Muscle of back (tissue), 11 donors: ENCODE results near the gene CDH26. TPM values are rescaled to one million over a fixed set of nuclear protein-coding genes. Genes with fewer than 3 reads are reported as not detected.

Experiments used
- DNase-seq, 3 donors: peaks; one replicate each; pipeline versions ENCODE4 v3.0.0 to v3.0.0-alpha.2; 2013
- polyA plus RNA-seq, 10 donors: library from polyadenylated mRNA; unstranded; fragments of 120-200 nt; gene quantifications; one replicate each; pipeline ENCODE4 v1.2.1, GENCODE V29; 2013; ENCODE audit not compliant: insufficient read length in 10 of 10

CDH26 gene
- polyA plus RNA-seq, 10 donors, result 0.20 to 1.5 (median 0.77) TPM

DNA sequence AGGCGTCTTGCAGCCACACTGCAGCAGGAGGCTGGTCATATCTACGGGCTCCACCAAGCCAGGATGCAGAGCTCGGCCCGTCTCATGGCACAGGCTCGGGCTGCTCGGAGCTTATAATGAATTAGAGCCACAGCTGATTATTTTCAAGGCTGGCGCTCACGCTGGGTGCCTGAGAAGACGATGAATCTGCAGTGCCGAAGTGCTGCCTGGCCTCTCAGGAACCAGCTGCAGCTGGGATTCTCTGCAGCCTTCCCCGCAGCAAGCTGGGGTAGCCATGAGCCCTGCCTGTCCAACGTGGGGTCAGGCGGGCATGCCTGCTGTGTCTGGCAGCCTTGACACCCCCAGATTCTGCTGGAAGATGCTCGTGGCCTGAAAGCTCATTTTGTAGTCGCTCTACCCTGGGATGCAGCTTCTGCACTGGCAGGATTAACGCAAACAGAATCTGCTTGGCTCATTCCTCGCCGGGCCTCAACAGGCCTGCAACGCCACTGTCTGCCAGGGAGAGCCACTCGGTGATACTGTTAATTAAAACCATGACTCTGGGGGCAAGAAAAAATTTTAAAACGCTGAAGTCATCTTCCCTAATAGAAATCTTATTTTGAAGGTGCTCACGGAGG lies 104.3 kb downstream of the CDH26 start:
- DNase-seq, result peak; percentile 39 to 77 (median 44)

GRCh38 chr20:60063048-60063451 lies 104.8 kb downstream of the CDH26 start:
- DNase-seq, result peak; percentile 71 to 85 (median 75)

GRCh38 chr20:60063739-60064380 lies 105.6 kb downstream of the CDH26 start:
- DNase-seq, result no peak

Other genes starting within 250 kb of the CDH26 start
- gene SYCP2, start 24.8 kb upstream of the CDH26 start, polyA plus RNA-seq, result 1 to 10 TPM; 1.5 to 7.2 (median 3.5) TPM
- gene PPP1R3D, start 18.1 kb upstream of the CDH26 start, polyA plus RNA-seq, result 1 to 10 TPM; 3.6 to 6.8 (median 5.1) TPM
- gene FAM217B, start 18.0 kb upstream of the CDH26 start, polyA plus RNA-seq, result 10 to 100 TPM; 15.1 to 29.9 (median 23.2) TPM